GM13977 (cell line): ENCODE measurements around the gene KAT7.

Experiments
- DNase-seq: peaks from one replicate; pipeline ENCODE4 v3.0.0; 2012; ENCODE audit warnings: low spot score
- CTCF ChIP-seq: IDR thresholded peaks from 2 replicates; pipeline ENCODE4 v1.5.1; 2012; ENCODE audit warnings: mild to moderate bottlenecking, control low read depth; ENCODE audit not compliant: insufficient read depth; ENCODE audit errors: extremely low read depth, missing control alignments
- in situ Hi-C: fragments of 300-500 bp; cut with MboI; formaldehyde crosslinking; loops from one replicate; pipeline ENCODE4 v1.12.0; 2022; ENCODE audit warnings: low sequenced_read_pairs, low pct_unique_long_range_greater_than_20kb, mixed read lengths, inconsistent platforms; ENCODE audit not compliant: unreplicated experiment

KAT7 gene

GRCh38 chr17:49861150-49861884 lies 72.8 kb downstream of the KAT7 start:
- TF ChIP-seq CTCF = peak; percentile 82
- peak; percentile 84 for DNase-seq
- in situ Hi-C loops = loop anchor here (5.0 kb wide), 1 partner anchor 141 kb away; no protein-coding TSS in a partner anchor

GRCh38 chr17:49862781-49863331 lies 74.4 kb downstream of the KAT7 start:
- no peak for DNase-seq
- TF ChIP-seq CTCF = no peak
- in situ Hi-C loops = loop anchor here (5.0 kb wide), 1 partner anchor 139 kb away; no protein-coding TSS in a partner anchor

- TF ChIP-seq CTCF = no peak
- DNase-seq = no peak
- in situ Hi-C loops = no loop called here
Measured at GRCh38 chr17:49866019-49866380, 77.5 kb downstream of the KAT7 start.

- in situ Hi-C loops = no loop called here
- TF ChIP-seq CTCF = no peak
- no peak for DNase-seq
Measured at GRCh38 chr17:49866882-49867413, 78.5 kb downstream of the KAT7 start.

GRCh38 chr17:49869038-49869374 lies 80.5 kb downstream of the KAT7 start:
- in situ Hi-C loops = no loop called here
- no peak for DNase-seq
- no peak for TF ChIP-seq CTCF

GRCh38 chr17:49870298-49870697 lies 81.8 kb downstream of the KAT7 start:
- no peak for TF ChIP-seq CTCF
- in situ Hi-C loops = no loop called here
- DNase-seq = no peak
